IMR-90 (cell line): Measurements from ENCODE around the gene HAGHL. TPM values are rescaled to one million over a fixed set of nuclear protein-coding genes. Genes with fewer than 3 reads are reported as not detected.

Source experiments
- ATAC-seq: fragments of 200-7000 bp; cut with Tn5 transposase; 2 replicates; pipeline ENCODE4 v1.9.1; 2020; ENCODE audit warnings: low read depth, mild to moderate bottlenecking, moderate library complexity
- BruUV-seq: library from RNA; stranded (reverse); fragments of 400-500 nt; replicated peaks from 2 replicates; lab custom pipeline; 2021; lab: Mats Ljungman, UMichigan
- CTCF ChIA-PET: fragments of 300-600 bp; formaldehyde crosslinking; extraction: SDS; loops from one replicate; lab custom pipeline; 2021; ENCODE audit warnings: antibody characterized with exemption; lab: Yijun Ruan, JAX
- POLR2A ChIA-PET: fragments of 300-600 bp; sonication (Branson Sonifier 250); formaldehyde crosslinking; loops from one replicate; lab custom pipeline; 2022; ENCODE audit warnings: antibody characterized with exemption; ENCODE audit not compliant: unreplicated experiment; lab: Charles Lee
- DNase-seq: peaks from one replicate; pipeline ENCODE4 v3.0.0; 2013
- H2AFZ ChIP-seq: replicated peaks from 2 replicates; pipeline ENCODE3; 2013; ENCODE audit warnings: low read length, mild to moderate bottlenecking; ENCODE audit not compliant: poor library complexity
- H2AK5ac ChIP-seq: 2 replicates; pipeline ENCODE4 v1.6.1; 2013; ENCODE audit warnings: low read depth, low read length, inconsistent platforms
- H2AK9ac ChIP-seq: replicated peaks from 2 replicates; pipeline ENCODE3; 2013; ENCODE audit warnings: mild to moderate bottlenecking, low read depth, low read length, moderate library complexity; ENCODE audit not compliant: poor library complexity
- H2BK120ac ChIP-seq: 2 replicates; pipeline ENCODE4 v1.6.1; 2013; ENCODE audit warnings: low read depth, low read length, inconsistent platforms
- H2BK15ac ChIP-seq: 3 replicates; pipeline ENCODE4 v1.6.1; 2013; ENCODE audit warnings: low read depth, low read length, inconsistent platforms
- H2BK20ac ChIP-seq: 2 replicates; pipeline ENCODE4 v1.6.1; 2013; ENCODE audit warnings: low read depth, mild to moderate bottlenecking, inconsistent platforms, low read length, moderate library complexity
- H2BK5ac ChIP-seq: 2 replicates; pipeline ENCODE4 v1.6.1; 2013; ENCODE audit warnings: mild to moderate bottlenecking, low read depth, low read length, inconsistent platforms; ENCODE audit not compliant: poor library complexity, severe bottlenecking
- H3K14ac ChIP-seq: replicated peaks from 2 replicates; pipeline ENCODE4 v1.6.1; 2013; ENCODE audit warnings: low read depth, low read length, inconsistent platforms
- H3K18ac ChIP-seq: 2 replicates; pipeline ENCODE4 v1.6.1; 2013; ENCODE audit warnings: low read depth, low read length, control low read depth
- H3K23ac ChIP-seq: 2 replicates; pipeline ENCODE4 v1.6.1; 2013; ENCODE audit warnings: low read depth, low read length, inconsistent platforms
- H3K27ac ChIP-seq: 2 replicates; pipeline ENCODE4 v1.5.1; 2013; ENCODE audit warnings: mild to moderate bottlenecking, control low read depth, low read length; ENCODE audit not compliant: insufficient read depth
- H3K27me3 ChIP-seq: 2 replicates; pipeline ENCODE4 v1.6.1; 2013; ENCODE audit warnings: low read length; ENCODE audit not compliant: control insufficient read depth, insufficient read depth
- H3K36me3 ChIP-seq: 2 replicates; pipeline ENCODE4 v1.6.1; 2013; ENCODE audit warnings: low read length, mixed read lengths; ENCODE audit not compliant: control insufficient read depth, insufficient read depth
- H3K4ac ChIP-seq: 2 replicates; pipeline ENCODE4 v1.6.1; 2013; ENCODE audit warnings: low read depth, low read length, inconsistent platforms
- H3K4me1 ChIP-seq: 2 replicates; pipeline ENCODE4 v1.6.1; 2013; ENCODE audit warnings: low read length, mixed read lengths; ENCODE audit not compliant: control insufficient read depth, insufficient read depth
- H3K4me2 ChIP-seq: 2 replicates; pipeline ENCODE4 v1.6.1; 2013; ENCODE audit warnings: low read depth, mild to moderate bottlenecking, control low read depth, low read length, moderate library complexity
- H3K4me3 ChIP-seq: 2 replicates; pipeline ENCODE4 v1.5.1; 2013; ENCODE audit warnings: low read depth, mild to moderate bottlenecking, control low read depth, low read length, moderate library complexity; ENCODE audit not compliant: insufficient read depth
- H3K56ac ChIP-seq: 2 replicates; pipeline ENCODE4 v1.6.1; 2013; ENCODE audit warnings: low read length, inconsistent platforms; ENCODE audit not compliant: insufficient read depth; ENCODE audit errors: extremely low read depth
- H3K79me1 ChIP-seq, 2 experiments: 2 replicates each; pipeline ENCODE4 v1.6.1; 2013; ENCODE audit warnings: low read length in 2 of 2, inconsistent platforms in 1 of 2, low read depth in 1 of 2
- H3K9ac ChIP-seq: 2 replicates; pipeline ENCODE4 v1.6.1; 2013; ENCODE audit warnings: low read depth, low read length, control low read depth
- H3K9me1 ChIP-seq: 2 replicates; pipeline ENCODE4 v1.6.1; 2013; ENCODE audit warnings: low read length, inconsistent platforms; ENCODE audit not compliant: insufficient read depth
- H3K9me3 ChIP-seq: 2 replicates; pipeline ENCODE4 v1.6.1; 2013; ENCODE audit warnings: low read length; ENCODE audit not compliant: control insufficient read depth, insufficient read depth
- H4K20me1 ChIP-seq: 2 replicates; pipeline ENCODE4 v1.6.1; 2013; ENCODE audit warnings: low read length, inconsistent platforms; ENCODE audit not compliant: insufficient read depth
- H4K5ac ChIP-seq: 2 replicates; pipeline ENCODE4 v1.6.1; 2013; ENCODE audit warnings: mild to moderate bottlenecking, low read depth, low read length, control low read depth
- H4K8ac ChIP-seq, 2 experiments: 2 replicates each; pipeline ENCODE4 v1.6.1; 2013; ENCODE audit warnings: low read depth in 2 of 2, low read length in 2 of 2, control low read depth in 1 of 2, inconsistent platforms in 1 of 2
- H4K91ac ChIP-seq: 2 replicates; pipeline ENCODE4 v1.6.1; 2013; ENCODE audit warnings: low read depth, low read length, inconsistent platforms; ENCODE audit not compliant: insufficient read depth
- BHLHE40 ChIP-seq: fragments of 150-350 bp; IDR thresholded peaks from 2 replicates; pipeline ENCODE4 v1.6.1; 2016; ENCODE audit warnings: mild to moderate bottlenecking, low read depth, low read length
- CEBPB ChIP-seq: IDR thresholded peaks from 2 replicates; pipeline ENCODE4 v1.6.1; 2012; ENCODE audit warnings: low read depth, low read length, improper control_type of control experiment
- CHD1 ChIP-seq: IDR thresholded peaks from 2 replicates; pipeline ENCODE4 v1.6.1; 2012; ENCODE audit warnings: low read depth, low read length, improper control_type of control experiment
- ELK1 ChIP-seq: fragments of 150-350 bp; IDR thresholded peaks from 2 replicates; pipeline ENCODE4 v1.6.1; 2016; ENCODE audit warnings: low read depth, mild to moderate bottlenecking, low read length, moderate library complexity, borderline replicate concordance
- FOS ChIP-seq: fragments of 150-350 bp; IDR thresholded peaks from 2 replicates; pipeline ENCODE4 v1.6.1; 2016; ENCODE audit warnings: low read depth, low read length
- MAFK ChIP-seq: IDR thresholded peaks from 2 replicates; pipeline ENCODE4 v1.6.1; 2012; ENCODE audit warnings: low read depth, low read length, improper control_type of control experiment
- MAZ ChIP-seq: IDR thresholded peaks from 2 replicates; pipeline ENCODE4 v1.6.1; 2012; ENCODE audit warnings: low read depth, mild to moderate bottlenecking, low read length, improper control_type of control experiment, moderate library complexity, borderline replicate concordance
- NFE2L2 ChIP-seq: fragments of 150-350 bp; IDR thresholded peaks from 2 replicates; pipeline ENCODE4 v1.6.1; 2016; ENCODE audit warnings: low read depth, mild to moderate bottlenecking, low read length
- POLR2A ChIP-seq: IDR thresholded peaks from 2 replicates; pipeline ENCODE4 v1.6.1; 2012; ENCODE audit warnings: mild to moderate bottlenecking, low read depth, low read length
- RAD21 ChIP-seq: IDR thresholded peaks from 2 replicates; pipeline ENCODE4 v1.6.1; 2012; ENCODE audit warnings: low read length, improper control_type of control experiment
- RCOR1 ChIP-seq: IDR thresholded peaks from 2 replicates; pipeline ENCODE4 v1.6.1; 2012; ENCODE audit warnings: mild to moderate bottlenecking, low read length, improper control_type of control experiment; ENCODE audit not compliant: insufficient replicate concordance
- RFX5 ChIP-seq: IDR thresholded peaks from 2 replicates; pipeline ENCODE4 v1.8.0; 2012; ENCODE audit warnings: low read depth, mild to moderate bottlenecking, low read length, moderate library complexity
- USF2 ChIP-seq: fragments of 150-350 bp; IDR thresholded peaks from 2 replicates; pipeline ENCODE4 v1.6.1; 2017; ENCODE audit warnings: mild to moderate bottlenecking, antibody characterized with exemption, low read length, low read depth
- WGBS, 2 experiments: methylation state at CpG; one replicate each; pipeline versions ENCODE4 v1.1.5 to v1.1.7; 2013; ENCODE audit warnings: missing lambda C conversion rate in 2 of 2; ENCODE audit not compliant: insufficient read length in 1 of 2; ENCODE audit errors: extremely low coverage in 2 of 2; 5-methylcytosine and 5-hydroxymethylcytosine counted together
- dilution Hi-C: fragments of 300-500 bp; cut with HindIII; formaldehyde crosslinking; loops from one replicate; pipeline ENCODE4 v1.14.3; 2018; ENCODE audit warnings: low sequenced_read_pairs; ENCODE audit not compliant: unreplicated experiment
- in situ Hi-C: fragments of 300-500 bp; cut with MboI; formaldehyde crosslinking; loops from 3 replicates; pipeline ENCODE4 v1.14.3; 2019; ENCODE audit warnings: low sequenced_read_pairs, inconsistent platforms, mixed read lengths
- intact Hi-C: fragments of 100-400 bp; cut with micrococcal nuclease; formaldehyde crosslinking; loops from 2 replicates; pipeline ENCODE4 v1.10.0; 2022
- polyA plus RNA-seq, 3 experiments: library from polyadenylated mRNA; depleted of rRNA; stranded (reverse); fragments of >200 nt; gene quantifications; 2 replicates each; pipeline ENCODE4 v1.2.3, GENCODE V29; 2012; ENCODE audit warnings: low replicate concordance in 1 of 3
- total RNA-seq: library from RNA; depleted of rRNA; stranded (reverse); fragments of >200 nt; gene quantifications from 2 replicates; pipeline ENCODE4 v1.2.3, GENCODE V29; 2012

HAGHL gene
- total and polyA plus RNA-seq, 2 of the 4 experiments (the other 2 are of a cell fraction): 3.0 to 12.5 TPM

- H3K56ac ChIP-seq: no peak overlapping the region
- H3K4me1 ChIP-seq: peaks cover 21% of the 10 kb centered on the region
- in situ Hi-C loops: loop anchor here (25.0 kb wide), 1 partner anchor 343 kb away; the partner anchor contains the start of gene SSTR5
These were observed 8.0 kb upstream of the HAGHL start for GRCh38 chr16:718922-719321.

More at GRCh38 chr16:718922-719321, 8.0 kb upstream of the HAGHL start:
- ChIA-PET POLR2A (no interaction called here), CTCF (interaction anchor here (0.6 kb wide), 1 partner anchor 9 kb away, joined by 3 read pairs; no protein-coding TSS in a partner anchor)
- ATAC-seq (no peak), DNase-seq (no peak)
- Histone ChIP-seq H2BK5ac (no peak overlapping the region), H4K8ac (no peak overlapping the region), H4K20me1 (peaks cover 7% of the 10 kb centered on the region), H2BK20ac (no peak overlapping the region), H3K79me1 (peaks cover 13 to 23% of the 10 kb centered on the region in 2 experiments), H3K9ac (no peak overlapping the region), H3K4me2 (no peak overlapping the region), H3K9me3 (no peaks in the 10 kb centered on the region), H3K36me3 (peaks cover 1% of the 10 kb centered on the region; the same call in 1 of the 2 replicates), H2BK120ac (no peak overlapping the region), H4K91ac (no peak overlapping the region), H3K18ac (no peak overlapping the region), H3K9me1 (no peaks in the 10 kb centered on the region), H3K4me3 (no peak overlapping the region), H2AFZ (peak overlapping the region; percentile 43), H3K4ac (no peak overlapping the region), H3K23ac (no peak overlapping the region), H3K27ac (no peak overlapping the region), H2AK9ac (peak overlapping the region; percentile 42), H2BK15ac (no peak overlapping the region), H3K14ac (no peak overlapping the region), H3K27me3 (no peaks in the 10 kb centered on the region), H2AK5ac (no peak overlapping the region; the same call in 1 of the 2 replicates), H4K5ac (no peak overlapping the region)
- BruUV-seq: no TSS peak
- no peak for TF ChIP-seq USF2
- no peak for TF ChIP-seq MAZ
- TF ChIP-seq RFX5: no peak
- no peak for TF ChIP-seq BHLHE40
- no peak for TF ChIP-seq RAD21
- no peak for TF ChIP-seq ELK1
- TF ChIP-seq FOS: no peak
- no peak for TF ChIP-seq RCOR1
- no peak for TF ChIP-seq CHD1
- TF ChIP-seq CEBPB: no peak
- TF ChIP-seq MAFK: no peak
- TF ChIP-seq POLR2A: no peak
- TF ChIP-seq NFE2L2: no peak
- WGBS, 2 experiments: 86% methylated on average over 5 of the region's 6 CpGs; no CpG with 5 or more reads in 1 of the 2 experiments
- intact Hi-C loops (no loop called here), dilution Hi-C loops (no loop called here)
